HepG2 (cell line): Measurements from ENCODE around the gene SYVN1. TPM values are rescaled to one million over a fixed set of nuclear protein-coding genes. Genes with fewer than 3 reads are reported as not detected.

Experiments
- AGO1 ChIP-seq: fragments of 200-400 bp; formaldehyde crosslinking; IDR thresholded peaks from 2 replicates; pipeline ENCODE4 v1.6.1; 2017; ENCODE audit warnings: mild to moderate bottlenecking, low read depth, low read length, moderate library complexity; ENCODE audit not compliant: poor library complexity, severe bottlenecking
- ATRX ChIP-seq: sonication (generic); formaldehyde crosslinking; IDR thresholded peaks from 2 replicates; pipeline ENCODE4 v1.4.0; 2020; ENCODE audit warnings: missing genetic modification reagents, borderline replicate concordance
- CEBPZ ChIP-seq: IDR thresholded peaks from 2 replicates; pipeline ENCODE4 v1.6.1; 2012; ENCODE audit warnings: low read length, improper control_type of control experiment
- DMAP1 ChIP-seq: IDR thresholded peaks from 2 replicates; pipeline ENCODE4 v1.6.1; 2016
- EED ChIP-seq: sonication (generic); formaldehyde crosslinking; IDR thresholded peaks from 2 replicates; pipeline ENCODE4 v1.5.0; 2020; ENCODE audit warnings: mild to moderate bottlenecking, missing genetic modification reagents
- FOSL2 ChIP-seq: sonication (generic); formaldehyde crosslinking; IDR thresholded peaks from 2 replicates; pipeline ENCODE4 v1.4.0; 2020; ENCODE audit warnings: missing genetic modification reagents
- GLMP ChIP-seq: sonication (generic); formaldehyde crosslinking; IDR thresholded peaks from 2 replicates; pipeline ENCODE4 v1.9.0; 2021; ENCODE audit warnings: missing genetic modification reagents, mild to moderate bottlenecking, borderline replicate concordance
- KLF16 ChIP-seq, 2 experiments: sonication (generic) in 1 of 2; formaldehyde crosslinking in 1 of 2; IDR thresholded peaks; 2 replicates each; pipeline versions ENCODE4 v1.6.1 to v1.8.0; 2016 to 2023; ENCODE audit warnings: missing genetic modification reagents in 2 of 2, missing compliant biosample characterization in 1 of 2
- NBN ChIP-seq: fragments of 450-650 bp; conservative IDR thresholded peaks from 2 replicates; pipeline ENCODE4 v1.6.1; 2017
- NFIB ChIP-seq: sonication (generic); formaldehyde crosslinking; IDR thresholded peaks from 2 replicates; pipeline ENCODE4 v1.9.0; 2021; ENCODE audit warnings: missing genetic modification reagents, mild to moderate bottlenecking, borderline replicate concordance
- POLR2AphosphoS2 ChIP-seq: IDR thresholded peaks from 2 replicates; pipeline ENCODE4 v1.6.1; 2011; ENCODE audit warnings: low read depth, low read length, improper control_type of control experiment
- RBAK ChIP-seq: sonication (generic); formaldehyde crosslinking; IDR thresholded peaks from 2 replicates; pipeline ENCODE4 v1.5.1; 2020; ENCODE audit warnings: mild to moderate bottlenecking, missing genetic modification reagents
- RFX1 ChIP-seq: fragments of 450-650 bp; IDR thresholded peaks from 2 replicates; pipeline ENCODE4 v1.6.1; 2017
- RFX3 ChIP-seq: IDR thresholded peaks from 2 replicates; pipeline ENCODE4 v1.6.1; 2016; ENCODE audit warnings: missing biosample characterization, missing genetic modification reagents
- RORA ChIP-seq: sonication (generic); formaldehyde crosslinking; IDR thresholded peaks from 2 replicates; pipeline ENCODE4 v1.5.0; 2020; ENCODE audit warnings: mild to moderate bottlenecking, missing genetic modification reagents, moderate library complexity
- SP1 ChIP-seq, 2 experiments: fragments of 450-650 bp in 1 of 2; sonication (generic) in 1 of 2; formaldehyde crosslinking in 1 of 2; IDR thresholded peaks; 2 replicates each; pipeline versions ENCODE4 v1.4.0 to v1.6.1; 2016 to 2020; ENCODE audit warnings: missing genetic modification reagents in 1 of 2
- SP4 ChIP-seq: sonication (generic); formaldehyde crosslinking; IDR thresholded peaks from 2 replicates; pipeline ENCODE4 v1.8.1; 2023; ENCODE audit warnings: mild to moderate bottlenecking, missing genetic modification reagents
- ZBTB42 ChIP-seq: sonication (generic); formaldehyde crosslinking; IDR thresholded peaks from 2 replicates; pipeline ENCODE4 v1.5.0; 2020; ENCODE audit warnings: mild to moderate bottlenecking, missing genetic modification reagents
- ZNF33A ChIP-seq: sonication (generic); formaldehyde crosslinking; IDR thresholded peaks from 2 replicates; pipeline ENCODE4 v1.5.1; 2020; ENCODE audit warnings: missing genetic modification reagents, mild to moderate bottlenecking, moderate library complexity, borderline replicate concordance
- ZNF362 ChIP-seq: sonication (generic); formaldehyde crosslinking; IDR thresholded peaks from 2 replicates; pipeline ENCODE4 v1.4.0; 2020; ENCODE audit warnings: missing genetic modification reagents, mild to moderate bottlenecking, borderline replicate concordance
- ZNF460 ChIP-seq: sonication (generic); formaldehyde crosslinking; IDR thresholded peaks from 2 replicates; pipeline ENCODE4 v1.5.1; 2020; ENCODE audit warnings: missing genetic modification reagents, mild to moderate bottlenecking, borderline replicate concordance
- ZNF570 ChIP-seq: sonication (generic); formaldehyde crosslinking; IDR thresholded peaks from 2 replicates; pipeline ENCODE4 v1.4.0; 2020; ENCODE audit warnings: mild to moderate bottlenecking, missing genetic modification reagents, borderline replicate concordance
- ZSCAN20 ChIP-seq: sonication (generic); formaldehyde crosslinking; IDR thresholded peaks from 2 replicates; pipeline ENCODE4 v1.4.0; 2020; ENCODE audit warnings: missing genetic modification reagents, mild to moderate bottlenecking, borderline replicate concordance
- polyA plus RNA-seq, 8 experiments: library from polyadenylated mRNA; depleted of rRNA in 3 of 8; stranded (reverse) in 7 of 8; unstranded in 1 of 8; fragments of >200 nt; fragmentation: Illumina TruSeq in 4 of 8; extraction: Trizol in 4 of 8; gene quantifications; 2 replicates each; pipeline versions ENCODE4 v1.2.1 to v1.2.3, GENCODE V29; 2011 to 2016; ENCODE audit warnings: low read depth in 4 of 8, missing spikeins in 1 of 8, mixed read lengths in 1 of 8; ENCODE audit not compliant: insufficient read depth in 1 of 8
- total RNA-seq, 5 experiments: library from RNA; depleted of rRNA; stranded (reverse); fragments of >200 nt; fragmentation: Illumina TruSeq; extraction: Trizol; gene quantifications; 2 replicates each; pipeline ENCODE4 v1.2.3, GENCODE V29; 2016; ENCODE audit warnings: low read depth in 1 of 5

Gene SYVN1
- total and polyA plus RNA-seq, 2 of the 13 experiments (the other 11 are each of a cell fraction or from before 2014, with no cell fraction given): 10.3 to 22.5 TPM

GRCh38 chr11:65117206-65118096, 16.9 kb downstream of the SYVN1 start, which contains the start of gene ZNHIT2 (continued):
- peak in 1 of 2 experiments; percentile 72; a peak in 2 of 4 replicates for TF ChIP-seq KLF16 (CRISPR knock-in tag; IDR thresholded peaks at IDR 0.05)
- 0 out of 2 replicates have a peak, but pooled peaks have one; percentile 77 for TF ChIP-seq NFIB (CRISPR knock-in tag)
- peak; percentile 75 for TF ChIP-seq SP4
- TF ChIP-seq ZNF460: no peak; the same call in 1 of the 2 replicates
- peak; percentile 73; the same call in 1 of the 2 replicates for TF ChIP-seq ZNF362 (CRISPR knock-in tag)
- peak; percentile 61 for TF ChIP-seq FOSL2
- TF ChIP-seq RFX1: peak; percentile 88
- TF ChIP-seq NBN: no peak
- no peak for TF ChIP-seq SP1 (IDR thresholded peaks at IDR 0.05)
- TF ChIP-seq SP1 (CRISPR knock-in tag; IDR thresholded peaks at IDR 0.05): peak; percentile 66; the same call in 1 of the 2 replicates
- peak; percentile 85 for TF ChIP-seq RFX3
- peak; percentile 97 for TF ChIP-seq POLR2AphosphoS2
- peak; percentile 80; the same call in 1 of the 2 replicates for TF ChIP-seq ZBTB42
- TF ChIP-seq RORA (CRISPR knock-in tag): no peak
- no peak for TF ChIP-seq CEBPZ
- TF ChIP-seq GLMP: no peak
- TF ChIP-seq DMAP1: peak; percentile 61; the same call in 1 of the 2 replicates
- peak; percentile 100 for TF ChIP-seq AGO1
- peak; percentile 75; the same call in 1 of the 2 replicates for TF ChIP-seq ZNF33A (CRISPR knock-in tag)
- 0 out of 2 replicates have a peak, but pooled peaks have one; percentile 51 for TF ChIP-seq RBAK (CRISPR knock-in tag)
- TF ChIP-seq ZNF570: no peak
- TF ChIP-seq ATRX (CRISPR knock-in tag): no peak
- peak; percentile 69; the same call in 1 of the 2 replicates for TF ChIP-seq EED (CRISPR knock-in tag)
- peak; percentile 93; the same call in 1 of the 2 replicates for TF ChIP-seq ZSCAN20 (CRISPR knock-in tag)
